Small intestine (tissue), 7 donors: Measurements from ENCODE around the gene MOB3B. TPM values are rescaled to one million over a fixed set of nuclear protein-coding genes. Genes with fewer than 3 reads are reported as not detected.

Source experiments
- DNase-seq, 2 donors: peaks; one replicate each; pipeline versions ENCODE4 v3.0.0 to v3.0.0-alpha.2; 2013
- FAIRE-seq: peaks from 2 replicates; lab custom pipeline; 2012; peaks lifted over from hg19 to GRCh38; lab: Jason Lieb, UNC
- H3K27ac ChIP-seq, 3 donors: one replicate each; pipeline ENCODE4 v1.5.1; 2013; ENCODE audit warnings: low read length in 2 of 3, mild to moderate bottlenecking in 2 of 3, control low read depth in 1 of 3, inconsistent platforms in 1 of 3, low read depth in 1 of 3, moderate library complexity in 1 of 3
- H3K27me3 ChIP-seq, 3 donors: one replicate each; pipeline ENCODE4 v1.6.1; 2013; ENCODE audit warnings: low read length in 3 of 3, inconsistent platforms in 1 of 3; ENCODE audit not compliant: control insufficient read depth in 3 of 3, insufficient read depth in 3 of 3
- H3K36me3 ChIP-seq, 3 donors: one replicate each; pipeline ENCODE4 v1.6.1; 2013; ENCODE audit warnings: low read length in 3 of 3, inconsistent platforms in 1 of 3, low read depth in 1 of 3, mild to moderate bottlenecking in 1 of 3, moderate library complexity in 1 of 3; ENCODE audit not compliant: control insufficient read depth in 3 of 3, insufficient read depth in 2 of 3
- H3K4me1 ChIP-seq, 3 donors: one replicate each; pipeline ENCODE4 v1.6.1; 2013; ENCODE audit warnings: low read length in 2 of 3, inconsistent platforms in 1 of 3, low read depth in 1 of 3, mild to moderate bottlenecking in 1 of 3, moderate library complexity in 1 of 3; ENCODE audit not compliant: control insufficient read depth in 3 of 3, insufficient read depth in 2 of 3
- H3K4me3 ChIP-seq, 3 donors: one replicate each; pipeline ENCODE4 v1.5.1; 2013; ENCODE audit warnings: low read length in 3 of 3, control low read depth in 1 of 3, inconsistent platforms in 1 of 3, low read depth in 1 of 3, mild to moderate bottlenecking in 1 of 3, moderate library complexity in 1 of 3
- H3K9me3 ChIP-seq, 2 donors: one replicate each; pipeline ENCODE4 v1.6.1; 2013; ENCODE audit warnings: low read depth in 1 of 2, low read length in 1 of 2; ENCODE audit not compliant: control insufficient read depth in 2 of 2, insufficient read depth in 1 of 2
- WGBS, 3 donors: extraction: QIAGEN DNeasy Blood & Tissue Kit; methylation state at CpG; one replicate each; pipeline ENCODE4 v1.1.7; 2013; 5-methylcytosine and 5-hydroxymethylcytosine counted together
- polyA plus RNA-seq, 4 donors: library from polyadenylated mRNA; stranded (reverse) in 3 of 4; unstranded in 1 of 4; fragments of 200-250 nt in 3 of 4; fragments of 120-200 nt in 1 of 4; gene quantifications; one replicate each; pipeline versions ENCODE4 v1.2.1 to v1.2.3, GENCODE V29; 2013
- donor health status: healthy with polysubstance abuse.
- donor health status: control.
- donor health status: control.
- donor health status: Bipolar disorder and iron deficiency.
- donor health status: healthy.

MOB3B gene
- polyA plus RNA-seq, 4 donors = 16.9 to 34.9 (median 19.7) TPM

DNA sequence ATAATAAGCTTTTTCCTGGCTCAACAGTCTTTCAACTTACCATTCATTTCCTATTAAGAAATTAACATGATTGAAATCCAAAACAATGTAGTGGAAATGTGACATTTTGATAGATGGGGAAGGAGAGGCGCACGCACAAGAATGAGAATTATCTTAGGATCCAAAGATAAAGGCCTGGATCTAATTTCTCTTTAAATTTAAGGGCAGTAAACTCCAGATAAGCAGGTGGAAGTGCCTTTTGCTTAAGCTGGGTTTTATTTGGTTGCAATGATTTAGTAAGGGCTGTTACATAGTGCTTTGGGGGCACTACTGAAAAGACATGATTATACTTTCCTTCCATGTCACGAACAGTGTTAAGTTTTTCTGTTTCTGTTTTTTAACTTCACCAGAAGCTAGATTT is 250.0 kb downstream of the MOB3B start:
- FAIRE-seq (no peak), DNase-seq (no peak)
- 79 to 82% (median 80%) methylated on average over 3 of the region's 3 CpGs for WGBS, 3 donors
- H3K27me3 ChIP-seq = no peaks in the 10 kb centered on the region
- H3K36me3 ChIP-seq = no peaks in the 10 kb centered on the region
- H3K9me3 ChIP-seq = no peaks in the 10 kb centered on the region
- H3K4me3 ChIP-seq = no peak overlapping the region
- H3K27ac ChIP-seq = no peak overlapping the region
- H3K4me1 ChIP-seq = peaks cover 0 to 4% (median 2%) of the 10 kb centered on the region in 3 donors

GRCh38 chr9:27278374-27278773 is 251.2 kb downstream of the MOB3B start:
- H3K36me3 ChIP-seq = no peaks in the 10 kb centered on the region
- H3K4me3 ChIP-seq = no peak overlapping the region
- peaks cover 2 to 4% (median 3%) of the 10 kb centered on the region in 3 donors for H3K4me1 ChIP-seq
- DNase-seq (peak in 1 of 2 donors; percentile 37), FAIRE-seq (no peak)
- 85 to 89% (median 86%) methylated on average over 1 of the region's 1 CpG for WGBS, 3 donors
- H3K9me3 ChIP-seq = no peaks in the 10 kb centered on the region
- H3K27ac ChIP-seq = no peak overlapping the region
- no peaks in the 10 kb centered on the region for H3K27me3 ChIP-seq

DNA sequence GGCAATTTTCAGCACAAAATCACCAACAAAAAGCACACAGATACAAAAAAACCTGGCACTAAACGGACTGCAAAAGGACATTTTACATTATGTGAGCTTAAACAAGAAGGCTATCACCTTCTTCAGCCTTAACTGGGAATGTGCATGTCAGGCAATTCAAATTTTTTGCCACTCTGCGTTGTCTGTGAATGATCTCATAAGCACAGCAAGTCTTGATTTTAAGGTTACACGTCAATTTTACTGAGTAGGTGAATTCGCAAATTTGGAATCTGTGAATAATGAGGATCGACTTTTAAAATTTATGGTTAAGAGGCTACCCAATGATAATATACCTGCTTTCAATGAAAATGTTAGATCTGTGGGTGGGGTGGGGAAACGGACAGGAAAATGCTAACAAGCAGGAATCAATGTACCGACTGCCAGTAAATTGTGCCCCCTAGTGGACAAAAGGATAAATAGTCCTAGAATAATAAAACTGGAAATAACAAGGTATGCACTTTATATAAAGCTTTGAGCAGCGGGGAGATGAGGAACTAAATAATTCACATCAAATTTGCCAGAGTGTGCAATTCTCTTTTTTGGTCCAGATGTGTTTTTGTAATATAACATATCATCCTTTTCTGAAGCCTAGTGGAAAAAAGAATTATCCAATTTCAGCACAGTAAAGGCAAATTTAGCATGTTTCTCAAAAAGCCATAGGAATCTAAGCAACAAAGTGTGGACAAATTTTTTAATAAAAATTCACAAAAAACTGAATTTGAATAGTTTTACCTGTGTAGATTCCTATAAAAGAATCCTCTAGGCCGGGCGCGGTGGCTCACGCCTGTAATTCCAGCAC is 253.2 kb downstream of the MOB3B start:
- H3K9me3 ChIP-seq = no peaks in the 10 kb centered on the region
- H3K4me3 ChIP-seq = no peak overlapping the region
- FAIRE-seq = no peak
- WGBS, 3 donors = 40 to 44% (median 41%) methylated on average over 12 of the region's 12 CpGs
- no peaks in the 10 kb centered on the region for H3K27me3 ChIP-seq
- H3K36me3 ChIP-seq = no peaks in the 10 kb centered on the region
- peak; percentile 66 to 74 for DNase-seq
- H3K27ac ChIP-seq = no peak overlapping the region
- H3K4me1 ChIP-seq = peaks cover 2 to 4% (median 3%) of the 10 kb centered on the region in 3 donors

Other genes starting within 250 kb of the MOB3B start
- gene EQTN, start 232.7 kb downstream of the MOB3B start, polyA plus RNA-seq = under 1 TPM in 2 of 4 donors, not detected in 2; 0.10 to 0.30 TPM
- under 1 TPM in 1 of 4 donors, not detected in 3; 0.07 TPM for gene IFNK, start 5.5 kb downstream of the MOB3B start, polyA plus RNA-seq
- 10 to 100 TPM in 1 of 4 donors, 1 to 10 TPM in 3; 4.2 to 27.6 (median 5.3) TPM for gene C9orf72, start 43.7 kb upstream of the MOB3B start, polyA plus RNA-seq